Upper lobe of right lung (tissue), 1 donor: ENCODE measurements around the gene PYGO2. TPM values are rescaled to one million over a fixed set of nuclear protein-coding genes. Genes with fewer than 3 reads are reported as not detected.

Source experiments
- ATAC-seq: fragments of 200-7000 bp; cut with Tn5 transposase; one replicate; pipeline ENCODE4 v1.9.1; 2020; ENCODE audit warnings: mild to moderate bottlenecking, moderate library complexity
- DNase-seq: peaks from one replicate; pipeline ENCODE4 v3.0.0-alpha.2; 2020
- H3K27ac ChIP-seq: fragments of 200-600 bp; one replicate; pipeline ENCODE4 v1.8.0; 2022
- H3K27me3 ChIP-seq: fragments of 200-600 bp; one replicate; pipeline ENCODE4 v1.8.0; 2022; ENCODE audit warnings: mild to moderate bottlenecking
- H3K36me3 ChIP-seq: fragments of 200-600 bp; one replicate; pipeline ENCODE4 v1.8.0; 2022
- H3K4me1 ChIP-seq: fragments of 200-600 bp; one replicate; pipeline ENCODE4 v1.8.0; 2022
- H3K4me3 ChIP-seq: fragments of 200-600 bp; one replicate; pipeline ENCODE4 v1.8.0; 2022; ENCODE audit warnings: mild to moderate bottlenecking
- H3K9me3 ChIP-seq: fragments of 200-600 bp; one replicate; pipeline ENCODE4 v1.8.0; 2022
- CTCF ChIP-seq: fragments of 200-600 bp; IDR thresholded peaks from one replicate; pipeline ENCODE4 v1.8.0; 2022; ENCODE audit warnings: antibody characterized with exemption
- intact Hi-C: fragments of 100-400 bp; cut with DNase I; formaldehyde crosslinking; loops from one replicate; pipeline ENCODE4 v1.11.0; 2022
- total RNA-seq: library from RNA; stranded (reverse); fragmentation: NEBNext Ultra II Directional; extraction: Animal tissue kit (Norgen Biotek cat#: 25700); gene quantifications from one replicate; pipeline ENCODE4 v1.2.1, GENCODE V29; 2021
- donor health status: DM: no; HTN: yes; CAD: no; lungs with severe emphysema.

Gene PYGO2
- total RNA-seq, 1 donor from 2014 or later, result 27.0 TPM

- Histone ChIP-seq H3K27me3 (no peaks in the 10 kb centered on the region), H3K4me1 (peaks cover 37% of the 10 kb centered on the region), H3K9me3 (no peaks in the 10 kb centered on the region), H3K27ac (peak overlapping the region; percentile 90), H3K36me3 (no peaks in the 10 kb centered on the region), H3K4me3 (peak overlapping the region; percentile 88)
- no peak for TF ChIP-seq CTCF
- intact Hi-C loops, result no loop called here
- DNase-seq (peak; percentile 98), ATAC-seq (peak; percentile 72)
Measured at GRCh38 chr1:155000726-155001424, 39.3 kb upstream of the PYGO2 start.

GRCh38 chr1:155000411-155000725 lies 38.8 kb upstream of the PYGO2 start:
- no peak for TF ChIP-seq CTCF
- DNase-seq (no peak), ATAC-seq (no peak)
- no peaks in the 10 kb centered on the region for H3K9me3 ChIP-seq
- no peaks in the 10 kb centered on the region for H3K36me3 ChIP-seq
- peak overlapping the region; percentile 90 for H3K27ac ChIP-seq
- no peaks in the 10 kb centered on the region for H3K27me3 ChIP-seq
- intact Hi-C loops, result no loop called here
- peak overlapping the region; percentile 88 for H3K4me3 ChIP-seq
- peaks cover 32% of the 10 kb centered on the region for H3K4me1 ChIP-seq

GRCh38 chr1:154999571-155000410 lies 38.2 kb upstream of the PYGO2 start:
- peak overlapping the region; percentile 90 for H3K27ac ChIP-seq
- ATAC-seq, result no peak
- peak overlapping the region; percentile 88 for H3K4me3 ChIP-seq
- intact Hi-C loops, result no loop called here
- no peaks in the 10 kb centered on the region for H3K9me3 ChIP-seq
- H3K36me3 ChIP-seq, result no peaks in the 10 kb centered on the region
- peak; percentile 75 for DNase-seq
- H3K27me3 ChIP-seq, result no peaks in the 10 kb centered on the region
- TF ChIP-seq CTCF, result no peak
- H3K4me1 ChIP-seq, result peaks cover 26% of the 10 kb centered on the region

- intact Hi-C loops, result no loop called here
- Histone ChIP-seq H3K27me3 (no peaks in the 10 kb centered on the region), H3K36me3 (no peaks in the 10 kb centered on the region), H3K9me3 (no peaks in the 10 kb centered on the region), H3K4me3 (peak overlapping the region; percentile 88), H3K4me1 (peaks cover 18% of the 10 kb centered on the region), H3K27ac (peak overlapping the region; percentile 90)
- peak; percentile 81 for TF ChIP-seq CTCF
- DNase-seq (peak; percentile 86), ATAC-seq (no peak)
Measured at GRCh38 chr1:154998818-154999570, 37.4 kb upstream of the PYGO2 start.

GRCh38 chr1:154998201-154998780 lies 36.7 kb upstream of the PYGO2 start:
- no peaks in the 10 kb centered on the region for H3K36me3 ChIP-seq
- DNase-seq (peak; percentile 37), ATAC-seq (no peak)
- intact Hi-C loops, result no loop called here
- no peak for TF ChIP-seq CTCF
- H3K27ac ChIP-seq, result no peak overlapping the region
- H3K4me1 ChIP-seq, result peaks cover 17% of the 10 kb centered on the region
- no peaks in the 10 kb centered on the region for H3K27me3 ChIP-seq
- no peak overlapping the region for H3K4me3 ChIP-seq
- H3K9me3 ChIP-seq, result no peaks in the 10 kb centered on the region
